ENCODE data around the gene RAD51B.

DNA sequence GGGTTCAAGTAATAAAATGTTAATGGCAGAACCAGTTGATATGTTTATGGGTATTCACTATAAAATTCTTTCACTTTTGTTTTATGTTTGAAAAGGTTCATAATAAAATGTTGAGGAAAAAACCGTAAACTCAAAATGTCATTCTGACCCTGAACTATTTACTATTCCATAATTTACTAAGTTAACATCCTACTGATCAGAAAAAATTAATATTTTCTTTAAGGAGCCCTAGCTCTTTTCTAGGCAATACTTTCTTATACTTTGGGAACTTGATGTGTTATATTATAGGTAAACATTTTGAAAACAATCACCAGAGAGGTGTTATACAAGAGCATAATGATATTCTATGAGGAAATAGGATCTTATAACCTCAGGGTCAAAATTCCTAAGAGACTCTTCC is 638.7 kb downstream of the RAD51B start:
- no peak for TF ChIP-seq POLR2AphosphoS5 (IDR thresholded peaks at IDR 0.05)
- TF ChIP-seq, protein P1, sequence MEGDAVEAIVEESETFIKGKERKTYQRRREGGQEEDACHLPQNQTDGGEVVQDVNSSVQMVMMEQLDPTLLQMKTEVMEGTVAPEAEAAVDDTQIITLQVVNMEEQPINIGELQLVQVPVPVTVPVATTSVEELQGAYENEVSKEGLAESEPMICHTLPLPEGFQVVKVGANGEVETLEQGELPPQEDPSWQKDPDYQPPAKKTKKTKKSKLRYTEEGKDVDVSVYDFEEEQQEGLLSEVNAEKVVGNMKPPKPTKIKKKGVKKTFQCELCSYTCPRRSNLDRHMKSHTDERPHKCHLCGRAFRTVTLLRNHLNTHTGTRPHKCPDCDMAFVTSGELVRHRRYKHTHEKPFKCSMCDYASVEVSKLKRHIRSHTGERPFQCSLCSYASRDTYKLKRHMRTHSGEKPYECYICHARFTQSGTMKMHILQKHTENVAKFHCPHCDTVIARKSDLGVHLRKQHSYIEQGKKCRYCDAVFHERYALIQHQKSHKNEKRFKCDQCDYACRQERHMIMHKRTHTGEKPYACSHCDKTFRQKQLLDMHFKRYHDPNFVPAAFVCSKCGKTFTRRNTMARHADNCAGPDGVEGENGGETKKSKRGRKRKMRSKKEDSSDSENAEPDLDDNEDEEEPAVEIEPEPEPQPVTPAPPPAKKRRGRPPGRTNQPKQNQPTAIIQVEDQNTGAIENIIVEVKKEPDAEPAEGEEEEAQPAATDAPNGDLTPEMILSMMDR (IDR thresholded peaks at IDR 0.05) = no peak
- no peak for TF ChIP-seq EP300 (IDR thresholded peaks at IDR 0.05)
